Measurements from ENCODE around the gene SYTL2. TPM values are rescaled to one million over a fixed set of nuclear protein-coding genes. Genes with fewer than 3 reads are reported as not detected.
"Not testable (repeated sequence)": the region's sequence is repeated elsewhere in the genome, so short reads cannot be mapped to it uniquely, and the experiment has no call there.

The SYTL2 gene, protein sequence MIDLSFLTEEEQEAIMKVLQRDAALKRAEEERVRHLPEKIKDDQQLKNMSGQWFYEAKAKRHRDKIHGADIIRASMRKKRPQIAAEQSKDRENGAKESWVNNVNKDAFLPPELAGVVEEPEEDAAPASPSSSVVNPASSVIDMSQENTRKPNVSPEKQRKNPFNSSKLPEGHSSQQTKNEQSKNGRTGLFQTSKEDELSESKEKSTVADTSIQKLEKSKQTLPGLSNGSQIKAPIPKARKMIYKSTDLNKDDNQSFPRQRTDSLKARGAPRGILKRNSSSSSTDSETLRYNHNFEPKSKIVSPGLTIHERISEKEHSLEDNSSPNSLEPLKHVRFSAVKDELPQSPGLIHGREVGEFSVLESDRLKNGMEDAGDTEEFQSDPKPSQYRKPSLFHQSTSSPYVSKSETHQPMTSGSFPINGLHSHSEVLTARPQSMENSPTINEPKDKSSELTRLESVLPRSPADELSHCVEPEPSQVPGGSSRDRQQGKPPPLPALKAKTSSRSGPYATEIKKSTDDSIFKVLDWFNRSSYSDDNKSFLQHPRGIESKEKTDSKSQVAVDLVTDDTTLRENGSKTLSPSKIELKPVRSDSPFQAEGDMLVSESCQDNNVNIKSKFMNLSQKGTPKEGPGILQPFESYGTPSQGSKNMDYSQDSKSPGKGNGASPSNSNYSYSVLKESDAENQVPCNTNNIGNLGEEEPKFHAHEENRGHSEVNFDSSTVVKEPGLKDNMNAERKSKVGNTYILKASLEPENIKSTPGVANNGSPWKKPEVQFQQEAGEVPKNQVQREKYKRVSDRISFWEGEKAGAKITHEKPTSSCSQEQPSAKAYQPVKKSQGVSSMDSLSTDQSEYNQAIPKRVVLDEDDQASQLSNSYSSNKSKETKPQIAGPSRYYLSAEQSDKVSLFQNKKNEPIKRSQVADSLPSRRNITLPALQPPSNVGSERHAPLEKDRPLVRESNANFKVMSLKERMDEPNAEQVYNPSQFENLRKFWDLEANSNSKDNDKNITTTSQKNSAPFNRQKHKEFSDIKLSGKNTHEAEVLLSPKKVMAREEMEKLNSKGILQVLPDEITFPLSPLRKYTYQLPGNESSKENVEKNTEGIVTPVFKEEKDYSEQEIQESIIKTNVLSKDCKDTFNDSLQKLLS (N-terminal part only)
- total RNA-seq (2014; rRNA removed) = 51.7 and 57.1 TPM in 2 replicates
- percentile 91 among the genes with signal in this experiment for Bru-seq, nascent RNA
- BruChase-seq, experiment 1, labeled RNA remaining after a 6-hour chase = percentile 84 among the genes with signal in this experiment
- percentile 87 among the genes with signal in this experiment for BruChase-seq, experiment 2, labeled RNA remaining after a 2-hour chase
- long read RNA-seq, full-length matches to known transcripts = 11 of 76 reads
- long read RNA-seq, partial matches to known transcripts = 14 of 76 reads
- long read RNA-seq, other reads (novel, unspliced or antisense) = 51 of 76 reads

DNA sequence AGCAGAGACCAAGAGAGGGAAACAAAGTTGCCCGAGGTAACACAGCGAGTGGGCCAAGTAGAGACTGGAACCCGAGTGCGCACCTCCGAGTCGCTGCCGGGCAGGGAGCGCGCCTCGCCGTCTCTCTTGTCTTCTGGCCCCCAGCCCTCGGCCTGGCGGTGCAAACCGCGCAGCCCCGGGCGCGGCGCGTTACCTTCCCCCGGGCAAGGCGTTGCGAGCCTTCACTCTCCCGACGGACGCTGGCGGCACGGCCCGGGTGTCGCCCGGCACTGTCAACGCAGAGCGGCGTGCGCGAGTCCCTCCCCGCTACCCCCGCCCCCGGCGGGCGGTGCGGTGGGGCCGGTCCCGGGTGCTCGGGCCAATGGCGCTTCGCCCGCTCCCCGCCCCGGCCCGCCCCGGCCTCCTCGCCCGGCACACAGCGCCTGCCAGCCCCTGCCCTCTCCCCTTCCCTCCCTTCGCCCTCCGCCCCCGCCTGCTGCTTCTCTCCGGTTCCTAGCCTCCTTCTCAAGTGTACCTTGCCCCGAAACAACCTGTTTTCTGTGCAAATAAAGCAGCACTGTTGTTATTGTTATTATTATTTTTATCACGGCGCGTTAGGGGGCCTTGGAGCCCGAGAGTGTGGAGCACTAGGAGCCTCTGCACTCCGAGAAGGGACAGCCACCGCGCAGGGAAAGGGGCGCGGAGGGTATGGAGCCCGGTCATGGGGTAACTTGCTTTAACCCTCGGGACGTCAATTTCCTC, at the start of gene SYTL2:
TSS of gene SYTL2 (minus strand) at position 271 of the 741 bp plus-strand sequence. CDS start 53,416 bp downstream, outside the sequence.
- CTCF ChIA-PET = no interaction called here
- peaks cover 17% of the 10 kb centered on the region for H3F3A ChIP-seq (ENCODE audit: low read length, unreplicated experiment)
- H3K4me1 ChIP-seq (ENCODE audit: insufficient read depth, low read length) = peaks cover 61% of the 10 kb centered on the region
- TF ChIP-seq EZH2phosphoT487 (IDR thresholded peaks at IDR 0.05; ENCODE audit: borderline replicate concordance, low read length) = no peak
- TF ChIP-seq, protein P1, sequence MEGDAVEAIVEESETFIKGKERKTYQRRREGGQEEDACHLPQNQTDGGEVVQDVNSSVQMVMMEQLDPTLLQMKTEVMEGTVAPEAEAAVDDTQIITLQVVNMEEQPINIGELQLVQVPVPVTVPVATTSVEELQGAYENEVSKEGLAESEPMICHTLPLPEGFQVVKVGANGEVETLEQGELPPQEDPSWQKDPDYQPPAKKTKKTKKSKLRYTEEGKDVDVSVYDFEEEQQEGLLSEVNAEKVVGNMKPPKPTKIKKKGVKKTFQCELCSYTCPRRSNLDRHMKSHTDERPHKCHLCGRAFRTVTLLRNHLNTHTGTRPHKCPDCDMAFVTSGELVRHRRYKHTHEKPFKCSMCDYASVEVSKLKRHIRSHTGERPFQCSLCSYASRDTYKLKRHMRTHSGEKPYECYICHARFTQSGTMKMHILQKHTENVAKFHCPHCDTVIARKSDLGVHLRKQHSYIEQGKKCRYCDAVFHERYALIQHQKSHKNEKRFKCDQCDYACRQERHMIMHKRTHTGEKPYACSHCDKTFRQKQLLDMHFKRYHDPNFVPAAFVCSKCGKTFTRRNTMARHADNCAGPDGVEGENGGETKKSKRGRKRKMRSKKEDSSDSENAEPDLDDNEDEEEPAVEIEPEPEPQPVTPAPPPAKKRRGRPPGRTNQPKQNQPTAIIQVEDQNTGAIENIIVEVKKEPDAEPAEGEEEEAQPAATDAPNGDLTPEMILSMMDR (conservative IDR thresholded peaks at IDR 0.05; ENCODE audit: low read depth, low read length) = no peak
- BruUV-seq (replicated peaks) = no TSS peak
- H3K27me3 ChIP-seq (ENCODE audit: low read length) = no peaks in the 10 kb centered on the region
- peak; percentile 67 for ATAC-seq
- DNase-seq = peak; percentile 85
- peak within 1 kb of the TSS; percentile 20 for H3K27ac ChIP-seq (ENCODE audit: low read length)
- H2AFZ ChIP-seq (ENCODE audit: low read length) = peak within 1 kb of the TSS; percentile 95
- peak within 1 kb of the TSS; percentile 77 for H3K4me3 ChIP-seq (ENCODE audit: low read length)
- H3K79me2 ChIP-seq (ENCODE audit: low read length) = peaks cover 43% of the 10 kb centered on the region
- H3K4me2 ChIP-seq (ENCODE audit: low read length) = peak within 1 kb of the TSS; percentile 97
- H3K9me2 ChIP-seq (replicated peaks; ENCODE audit: low read length) = no peaks in the 10 kb centered on the region
- H4K20me1 ChIP-seq (ENCODE audit: low read length) = no peaks in the 10 kb centered on the region
- POLR2A ChIA-PET (ENCODE audit: unreplicated experiment) = interaction anchor here (0.6 kb wide), 1 partner anchor 21 kb away, joined by 6 read pairs; no protein-coding TSS in a partner anchor
- intact Hi-C loops (cut with micrococcal nuclease) = loop anchor here (2.0 to 5.0 kb wide), 2 partner anchors 18 to 36 kb away; no protein-coding TSS in a partner anchor
- no peaks in the 10 kb centered on the region for H3K9me3 ChIP-seq (ENCODE audit: low read length)
- peak within 1 kb of the TSS; percentile 66 for H3K9ac ChIP-seq (ENCODE audit: low read length)
- no peaks in the 10 kb centered on the region for H3K36me3 ChIP-seq (ENCODE audit: low read depth, low read length)

DNA sequence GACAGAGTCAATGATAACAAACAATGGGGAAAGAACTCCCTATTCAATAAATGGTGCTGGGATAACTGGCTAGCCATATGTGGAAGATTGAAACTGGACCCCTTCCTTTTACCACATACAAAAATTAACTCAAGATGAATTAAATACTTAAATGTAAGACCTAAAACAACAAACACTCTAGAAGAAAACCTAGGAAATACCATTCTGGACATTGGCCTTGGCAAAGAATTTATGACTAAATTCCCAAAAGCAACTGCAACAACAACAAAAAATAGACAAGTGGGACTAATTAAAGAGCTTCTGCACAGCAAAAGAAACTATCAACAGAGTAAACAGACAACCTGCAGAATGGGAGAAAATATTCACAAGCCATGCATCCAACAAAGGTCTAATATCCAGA, 48.6 kb upstream of the SYTL2 start:
- H3K4me2 ChIP-seq (ENCODE audit: low read length); H3F3A ChIP-seq (ENCODE audit: low read length, unreplicated experiment); H3K9me2 ChIP-seq (replicated peaks; ENCODE audit: low read length); H3K27ac ChIP-seq (ENCODE audit: low read length); CTCF ChIA-PET; H3K36me3 ChIP-seq (ENCODE audit: low read depth, low read length); POLR2A ChIA-PET (ENCODE audit: unreplicated experiment); ATAC-seq; DNase-seq; BruUV-seq (replicated peaks); H4K20me1 ChIP-seq (ENCODE audit: low read length); H3K9me3 ChIP-seq (ENCODE audit: low read length); H3K79me2 ChIP-seq (ENCODE audit: low read length); H3K4me3 ChIP-seq (ENCODE audit: low read length); H3K9ac ChIP-seq (ENCODE audit: low read length); H3K27me3 ChIP-seq (ENCODE audit: low read length); H2AFZ ChIP-seq (ENCODE audit: low read length): not testable (repeated sequence)
- intact Hi-C loops (cut with micrococcal nuclease) = loop anchor here (5.0 to 10.0 kb wide), 2 partner anchors 335 to 1433 kb away; no protein-coding TSS in a partner anchor
- peaks cover 11% of the 10 kb centered on the region for H3K4me1 ChIP-seq (ENCODE audit: insufficient read depth, low read length)

All from PC-3 (cell line).